Measurements from ENCODE around the gene SMIM5. TPM values are rescaled to one million over a fixed set of nuclear protein-coding genes. Genes with fewer than 3 reads are reported as not detected.

Gene SMIM5
- total RNA-seq, 3 donors from 2014 or later: 20.7 to 41.6 (median 27.5) TPM

GRCh38 chr17:75647921-75648320 lies 14.7 kb downstream of the SMIM5 start:
- no peaks in the 10 kb centered on the region for H3K9me3 ChIP-seq
- TF ChIP-seq CTCF (IDR thresholded peaks at IDR 0.05): no peak
- DNase-seq (peak in 1 of 3 donors; percentile 19), ATAC-seq (no peak)
- peaks cover 4% of the 10 kb centered on the region for H3K36me3 ChIP-seq (ENCODE audit: low read depth)
- intact Hi-C loops (cut with DNase I, micrococcal nuclease): no loop called here
- H3K4me1 ChIP-seq (ENCODE audit: low read depth): peaks cover 23% of the 10 kb centered on the region
- no peak overlapping the region for H3K4me3 ChIP-seq

- TF ChIP-seq CTCF (IDR thresholded peaks at IDR 0.05): no peak
- intact Hi-C loops (cut with DNase I, micrococcal nuclease): no loop called here
- DNase-seq (peak in 1 of 3 donors; percentile 46), ATAC-seq (no peak)
- Histone ChIP-seq H3K36me3 (ENCODE audit: low read depth) (peaks cover 4% of the 10 kb centered on the region), H3K4me3 (no peak overlapping the region), H3K9me3 (no peaks in the 10 kb centered on the region), H3K4me1 (ENCODE audit: low read depth) (peaks cover 18% of the 10 kb centered on the region)
These were observed 16.5 kb downstream of the SMIM5 start for GRCh38 chr17:75649687-75650086.

GRCh38 chr17:75650874-75651273 lies 17.6 kb downstream of the SMIM5 start:
- H3K36me3 ChIP-seq (ENCODE audit: low read depth): peaks cover 4% of the 10 kb centered on the region
- intact Hi-C loops (cut with DNase I, micrococcal nuclease): no loop called here
- no peak for TF ChIP-seq CTCF (IDR thresholded peaks at IDR 0.05)
- no peaks in the 10 kb centered on the region for H3K9me3 ChIP-seq
- DNase-seq (peak; percentile 37 to 52 (median 41)), ATAC-seq (peak; percentile 61)
- H3K4me1 ChIP-seq (ENCODE audit: low read depth): peaks cover 10% of the 10 kb centered on the region
- H3K4me3 ChIP-seq: no peak overlapping the region

GRCh38 chr17:75652341-75652740 lies 19.1 kb downstream of the SMIM5 start:
- Histone ChIP-seq H3K4me1 (ENCODE audit: low read depth) (no peaks in the 10 kb centered on the region), H3K36me3 (ENCODE audit: low read depth) (peaks cover 4% of the 10 kb centered on the region), H3K4me3 (no peak overlapping the region), H3K9me3 (no peaks in the 10 kb centered on the region)
- ATAC-seq (no peak), DNase-seq (peak in 1 of 3 donors; percentile 27)
- intact Hi-C loops (cut with DNase I, micrococcal nuclease): no loop called here
- TF ChIP-seq CTCF (IDR thresholded peaks at IDR 0.05): no peak

GRCh38 chr17:75652934-75653549 lies 19.8 kb downstream of the SMIM5 start:
- DNase-seq (peak in 1 of 3 donors; percentile 27), ATAC-seq (peak; percentile 48)
- peak; percentile 31 for TF ChIP-seq CTCF (IDR thresholded peaks at IDR 0.05)
- no peaks in the 10 kb centered on the region for H3K4me1 ChIP-seq (ENCODE audit: low read depth)
- H3K36me3 ChIP-seq (ENCODE audit: low read depth): peaks cover 4% of the 10 kb centered on the region
- no peaks in the 10 kb centered on the region for H3K9me3 ChIP-seq
- no peak overlapping the region for H3K4me3 ChIP-seq
- intact Hi-C loops (cut with DNase I, micrococcal nuclease): no loop called here
